HEK293T (cell line): Measurements from ENCODE around the gene TUT1.

Source experiments
- TARDBP ChIP-seq: fragments of 450-650 bp; IDR thresholded peaks from 2 replicates; pipeline ENCODE4 v1.6.1; 2016
- ZNF384 ChIP-seq: fragments of 450-650 bp; IDR thresholded peaks from 2 replicates; pipeline ENCODE4 v1.6.1; 2016

GRCh38 chr11:62627713-62628112, 36.4 kb upstream of the TUT1 start:
- TF ChIP-seq TARDBP (no peak), ZNF384 (no peak)
